Measurements from ENCODE around the gene DOK4.
"Not testable (repeated sequence)": the region's sequence is repeated elsewhere in the genome, so short reads cannot be mapped to it uniquely, and the experiment has no call there.

Gene DOK4

GRCh38 chr16:57507136-57508034 is 21.1 kb upstream of the DOK4 start:
- Histone ChIP-seq H3K36me3 (ENCODE audit: control insufficient read depth, insufficient read depth, low read length) (peaks cover 2% of the 10 kb centered on the region), H3K9me3 (ENCODE audit: control insufficient read depth, insufficient read depth, low read length) (no peaks in the 10 kb centered on the region), H3K9ac (ENCODE audit: low read depth, low read length) (no peak overlapping the region), H3K27me3 (ENCODE audit: control insufficient read depth, insufficient read depth, low read length) (no peaks in the 10 kb centered on the region), H3K4me3 (ENCODE audit: low read depth, low read length) (no peak overlapping the region), H3K4me1 (ENCODE audit: control insufficient read depth, insufficient read depth, low read length) (peaks cover 2% of the 10 kb centered on the region)

DNA sequence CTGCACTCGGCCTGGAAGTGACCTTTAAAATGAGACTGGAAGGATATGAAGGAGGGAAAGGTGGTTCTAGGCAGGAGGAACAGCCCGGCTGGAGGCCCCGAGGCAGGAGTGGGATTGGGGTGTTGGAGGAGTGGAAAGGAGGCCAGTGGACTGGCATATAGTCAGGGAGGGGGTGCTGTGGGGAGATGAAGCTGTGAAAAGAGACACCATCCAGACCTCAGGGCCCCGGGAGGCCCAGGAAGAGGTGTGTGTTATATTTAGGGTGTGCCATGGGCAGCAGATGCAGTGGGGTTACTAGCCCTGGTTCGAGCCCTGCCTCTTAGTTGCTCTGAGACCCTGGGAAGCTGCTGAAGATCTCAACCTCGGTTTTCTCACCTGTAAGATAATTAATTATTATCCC is 18.9 kb upstream of the DOK4 start:
- H3K9ac ChIP-seq (ENCODE audit: low read depth, low read length): no peak overlapping the region
- no peaks in the 10 kb centered on the region for H3K27me3 ChIP-seq (ENCODE audit: control insufficient read depth, insufficient read depth, low read length)
- H3K4me1 ChIP-seq (ENCODE audit: control insufficient read depth, insufficient read depth, low read length): peaks cover 2% of the 10 kb centered on the region
- H3K4me3 ChIP-seq (ENCODE audit: low read depth, low read length): no peak overlapping the region
- H3K9me3 ChIP-seq (ENCODE audit: control insufficient read depth, insufficient read depth, low read length): no peaks in the 10 kb centered on the region
- H3K36me3 ChIP-seq (ENCODE audit: control insufficient read depth, insufficient read depth, low read length): peaks cover 2% of the 10 kb centered on the region

- Histone ChIP-seq H3K36me3 (ENCODE audit: control insufficient read depth, insufficient read depth, low read length) (peaks cover 2% of the 10 kb centered on the region), H3K4me3 (ENCODE audit: low read depth, low read length) (no peak overlapping the region), H3K4me1 (ENCODE audit: control insufficient read depth, insufficient read depth, low read length) (peaks cover 2% of the 10 kb centered on the region), H3K9ac (ENCODE audit: low read depth, low read length) (no peak overlapping the region), H3K9me3 (ENCODE audit: control insufficient read depth, insufficient read depth, low read length) (no peaks in the 10 kb centered on the region), H3K27me3 (ENCODE audit: control insufficient read depth, insufficient read depth, low read length) (no peaks in the 10 kb centered on the region)
Measured at GRCh38 chr16:57504491-57504890, 18.2 kb upstream of the DOK4 start.

GRCh38 chr16:57504001-57504400 is 17.7 kb upstream of the DOK4 start:
- no peak overlapping the region for H3K4me3 ChIP-seq (ENCODE audit: low read depth, low read length)
- peaks cover 2% of the 10 kb centered on the region for H3K4me1 ChIP-seq (ENCODE audit: control insufficient read depth, insufficient read depth, low read length)
- no peaks in the 10 kb centered on the region for H3K27me3 ChIP-seq (ENCODE audit: control insufficient read depth, insufficient read depth, low read length)
- no peaks in the 10 kb centered on the region for H3K9me3 ChIP-seq (ENCODE audit: control insufficient read depth, insufficient read depth, low read length)
- no peak overlapping the region for H3K9ac ChIP-seq (ENCODE audit: low read depth, low read length)
- peaks cover 2% of the 10 kb centered on the region for H3K36me3 ChIP-seq (ENCODE audit: control insufficient read depth, insufficient read depth, low read length)

DNA sequence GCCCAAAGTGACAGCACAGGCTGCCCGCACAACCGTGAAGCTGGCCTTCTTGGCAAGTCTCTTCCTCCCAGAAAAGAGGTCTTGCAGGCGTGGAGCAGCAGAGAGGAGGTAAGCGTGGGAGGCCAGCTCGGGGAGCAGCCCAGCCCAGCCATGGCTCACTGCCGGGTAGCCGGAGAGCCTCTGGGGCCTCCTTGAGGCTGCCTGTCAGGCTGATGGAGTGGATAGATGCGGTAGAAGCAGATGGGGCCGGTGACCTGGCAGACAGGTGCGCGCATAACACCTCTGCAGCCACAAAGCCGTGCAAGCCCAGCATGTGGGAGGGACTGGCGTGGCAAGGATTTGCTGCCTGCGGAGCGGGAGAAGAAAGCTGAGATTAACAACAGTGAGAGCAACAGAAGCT is 17.1 kb upstream of the DOK4 start:
- H3K9ac ChIP-seq (ENCODE audit: low read depth, low read length): no peak overlapping the region
- H3K9me3 ChIP-seq (ENCODE audit: control insufficient read depth, insufficient read depth, low read length): no peaks in the 10 kb centered on the region
- H3K36me3 ChIP-seq (ENCODE audit: control insufficient read depth, insufficient read depth, low read length): peaks cover 2% of the 10 kb centered on the region
- peaks cover 2% of the 10 kb centered on the region for H3K4me1 ChIP-seq (ENCODE audit: control insufficient read depth, insufficient read depth, low read length)
- H3K4me3 ChIP-seq (ENCODE audit: low read depth, low read length): no peak overlapping the region
- no peaks in the 10 kb centered on the region for H3K27me3 ChIP-seq (ENCODE audit: control insufficient read depth, insufficient read depth, low read length)

- Histone ChIP-seq H3K27me3 (ENCODE audit: control insufficient read depth, insufficient read depth, low read length) (no peaks in the 10 kb centered on the region), H3K9ac (ENCODE audit: low read depth, low read length) (no peak overlapping the region)
Measured at GRCh38 chr16:57502048-57502775, 15.9 kb upstream of the DOK4 start.

DNA sequence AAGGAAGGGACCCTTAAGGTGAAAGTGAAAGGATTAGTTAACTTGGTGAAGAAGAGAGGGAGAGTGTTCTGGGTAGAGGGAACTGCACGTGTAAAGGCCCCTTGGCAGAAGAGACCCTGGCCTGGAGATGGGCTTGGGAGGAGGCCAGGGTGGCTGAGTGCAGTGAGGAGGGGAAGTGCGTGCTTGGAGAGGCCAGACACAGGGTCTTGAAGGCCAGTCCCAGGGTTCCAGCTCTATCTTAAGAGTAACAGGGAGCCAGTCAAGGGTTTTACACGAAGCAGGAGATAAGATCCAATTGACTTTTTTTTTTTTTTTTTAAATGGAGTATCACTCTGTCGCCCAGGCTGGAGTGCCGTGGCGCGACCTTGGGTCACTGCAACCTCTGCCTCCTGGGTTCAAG is 15.2 kb upstream of the DOK4 start:
- H3K9ac ChIP-seq (ENCODE audit: low read depth, low read length): no peak overlapping the region
- no peaks in the 10 kb centered on the region for H3K27me3 ChIP-seq (ENCODE audit: control insufficient read depth, insufficient read depth, low read length)
- H3K9me3 ChIP-seq (ENCODE audit: control insufficient read depth, insufficient read depth, low read length): no peaks in the 10 kb centered on the region
- H3K36me3 ChIP-seq (ENCODE audit: control insufficient read depth, insufficient read depth, low read length): peaks cover 2% of the 10 kb centered on the region
- no peaks in the 10 kb centered on the region for H3K4me1 ChIP-seq (ENCODE audit: control insufficient read depth, insufficient read depth, low read length)
- H3K4me3 ChIP-seq (ENCODE audit: low read depth, low read length): no peak overlapping the region

More at GRCh38 chr16:57502048-57502775, 15.9 kb upstream of the DOK4 start:
- Histone ChIP-seq H3K9me3 (ENCODE audit: control insufficient read depth, insufficient read depth, low read length) (no peaks in the 10 kb centered on the region), H3K36me3 (ENCODE audit: control insufficient read depth, insufficient read depth, low read length) (peaks cover 2% of the 10 kb centered on the region), H3K4me1 (ENCODE audit: control insufficient read depth, insufficient read depth, low read length) (no peaks in the 10 kb centered on the region), H3K4me3 (ENCODE audit: low read depth, low read length) (no peak overlapping the region)

DNA sequence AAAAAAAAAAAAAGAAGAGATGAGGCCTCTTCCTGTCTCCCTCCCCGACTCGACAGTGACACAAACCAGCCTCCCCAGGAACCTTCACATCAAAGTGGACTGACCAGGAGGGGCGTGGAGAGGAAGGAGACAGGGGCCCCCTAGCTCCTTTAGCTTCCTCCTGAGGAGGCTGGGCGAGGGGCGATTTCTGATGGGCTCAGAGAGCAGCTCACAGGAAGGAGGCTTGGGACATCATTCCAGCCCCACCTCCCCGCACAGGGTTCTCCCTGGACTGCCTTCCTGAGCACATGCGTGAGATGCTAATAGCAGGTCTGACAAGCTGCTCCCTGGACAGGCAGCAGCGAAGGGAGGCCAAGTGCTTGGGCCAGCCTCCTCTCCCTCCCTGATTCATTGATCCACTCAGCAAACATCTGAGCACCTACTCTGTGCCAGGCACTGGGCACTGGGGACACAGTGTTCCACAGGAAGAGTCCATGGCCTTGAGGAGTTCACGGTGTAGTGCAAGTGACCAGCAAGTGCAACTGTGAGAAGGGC is 14.4 kb upstream of the DOK4 start:
- no peaks in the 10 kb centered on the region for H3K36me3 ChIP-seq (ENCODE audit: control insufficient read depth, insufficient read depth, low read length)
- no peaks in the 10 kb centered on the region for H3K27me3 ChIP-seq (ENCODE audit: control insufficient read depth, insufficient read depth, low read length)
- no peak overlapping the region for H3K4me3 ChIP-seq (ENCODE audit: low read depth, low read length)
- H3K4me1 ChIP-seq (ENCODE audit: control insufficient read depth, insufficient read depth, low read length): no peaks in the 10 kb centered on the region
- H3K9me3 ChIP-seq (ENCODE audit: control insufficient read depth, insufficient read depth, low read length): no peaks in the 10 kb centered on the region
- H3K9ac ChIP-seq (ENCODE audit: low read depth, low read length): no peak overlapping the region

DNA sequence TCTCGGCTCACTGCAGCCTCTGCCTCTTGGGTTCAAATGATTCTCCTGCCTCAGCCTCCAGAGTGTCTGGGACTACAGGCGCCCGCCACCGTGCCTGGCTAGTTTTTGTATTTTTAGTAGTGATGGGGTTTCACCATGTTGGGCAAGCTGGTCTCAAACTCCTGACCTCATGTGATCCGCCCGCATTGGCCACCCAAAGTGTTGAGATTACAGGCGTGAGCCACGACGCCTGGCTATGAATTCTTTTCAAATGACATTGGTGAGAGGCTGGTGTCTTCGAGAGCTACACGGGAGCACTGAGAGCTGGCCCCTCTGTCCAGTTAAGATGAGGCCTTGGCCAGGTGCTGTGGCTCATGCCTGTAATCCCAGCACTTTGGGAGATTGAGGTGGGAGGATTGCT is 13.6 kb upstream of the DOK4 start:
- H3K27me3 ChIP-seq (ENCODE audit: control insufficient read depth, insufficient read depth, low read length); H3K36me3 ChIP-seq (ENCODE audit: control insufficient read depth, insufficient read depth, low read length): not testable (repeated sequence)

GRCh38 chr16:57498031-57498430 is 11.7 kb upstream of the DOK4 start:
- H3K4me3 ChIP-seq (ENCODE audit: low read depth, low read length): no peak overlapping the region
- no peaks in the 10 kb centered on the region for H3K4me1 ChIP-seq (ENCODE audit: control insufficient read depth, insufficient read depth, low read length)
- no peaks in the 10 kb centered on the region for H3K9me3 ChIP-seq (ENCODE audit: control insufficient read depth, insufficient read depth, low read length)
- no peaks in the 10 kb centered on the region for H3K27me3 ChIP-seq (ENCODE audit: control insufficient read depth, insufficient read depth, low read length)
- H3K36me3 ChIP-seq (ENCODE audit: control insufficient read depth, insufficient read depth, low read length): no peaks in the 10 kb centered on the region
- H3K9ac ChIP-seq (ENCODE audit: low read depth, low read length): no peak overlapping the region

More for the DNA sequence above, 13.6 kb upstream of the DOK4 start:
- H3K9me3 ChIP-seq (ENCODE audit: control insufficient read depth, insufficient read depth, low read length); H3K4me1 ChIP-seq (ENCODE audit: control insufficient read depth, insufficient read depth, low read length); H3K9ac ChIP-seq (ENCODE audit: low read depth, low read length); H3K4me3 ChIP-seq (ENCODE audit: low read depth, low read length): not testable (repeated sequence)

DNA sequence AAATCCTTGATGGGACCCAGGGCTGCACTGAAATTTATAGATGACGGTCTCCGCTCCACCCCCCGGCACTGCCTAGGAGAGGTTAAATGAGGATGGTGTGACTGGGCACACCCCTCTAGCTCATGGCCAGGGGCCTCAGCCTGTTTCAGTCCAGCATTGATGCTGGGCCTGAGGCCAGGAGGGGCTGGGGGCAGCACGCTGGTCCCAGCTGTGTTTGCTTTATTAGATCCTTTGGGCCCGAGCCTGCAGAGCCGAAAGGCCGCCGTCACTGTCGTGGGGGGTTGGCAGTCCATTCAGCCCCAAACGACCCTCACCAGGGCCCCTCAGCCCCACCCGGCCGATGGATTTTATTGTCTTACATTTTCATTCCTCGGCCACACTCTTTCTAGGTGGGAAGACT is 10.8 kb upstream of the DOK4 start:
- no peak overlapping the region for H3K4me3 ChIP-seq (ENCODE audit: low read depth, low read length)
- no peaks in the 10 kb centered on the region for H3K36me3 ChIP-seq (ENCODE audit: control insufficient read depth, insufficient read depth, low read length)
- no peak overlapping the region for H3K9ac ChIP-seq (ENCODE audit: low read depth, low read length)
- H3K27me3 ChIP-seq (ENCODE audit: control insufficient read depth, insufficient read depth, low read length): no peaks in the 10 kb centered on the region
- H3K9me3 ChIP-seq (ENCODE audit: control insufficient read depth, insufficient read depth, low read length): no peaks in the 10 kb centered on the region
- H3K4me1 ChIP-seq (ENCODE audit: control insufficient read depth, insufficient read depth, low read length): no peaks in the 10 kb centered on the region

DNA sequence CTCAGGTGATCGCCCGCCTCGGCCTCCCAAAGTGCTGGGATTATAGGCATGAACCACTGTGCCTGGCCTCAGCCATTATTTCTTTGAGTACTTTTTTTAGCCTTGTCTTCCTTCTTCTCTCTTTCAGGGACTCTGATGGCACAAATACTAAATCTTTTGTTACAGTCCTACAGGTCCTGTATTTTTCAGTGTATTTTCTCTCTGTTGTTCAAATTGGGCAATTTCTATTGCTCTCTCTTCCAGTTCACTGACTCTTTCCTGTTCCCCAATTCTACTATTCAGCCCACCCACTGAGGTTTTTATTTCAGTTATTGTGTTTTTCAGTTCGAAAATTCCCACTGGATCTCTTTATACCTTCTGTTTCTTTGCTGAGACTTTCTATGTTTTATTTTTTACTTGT is 7.5 kb upstream of the DOK4 start:
- Histone ChIP-seq H3K9me3 (ENCODE audit: control insufficient read depth, insufficient read depth, low read length) (no peaks in the 10 kb centered on the region), H3K27me3 (ENCODE audit: control insufficient read depth, insufficient read depth, low read length) (no peaks in the 10 kb centered on the region), H3K9ac (ENCODE audit: low read depth, low read length) (no peak overlapping the region), H3K36me3 (ENCODE audit: control insufficient read depth, insufficient read depth, low read length) (no peaks in the 10 kb centered on the region), H3K4me1 (ENCODE audit: control insufficient read depth, insufficient read depth, low read length) (no peaks in the 10 kb centered on the region), H3K4me3 (ENCODE audit: low read depth, low read length) (no peak overlapping the region)

Data from iPS-15b (cell line).